HCT116 (cell line): ENCODE measurements around the gene MBP. TPM values are rescaled to one million over a fixed set of nuclear protein-coding genes. Genes with fewer than 3 reads are reported as not detected.

ENCODE experiments used
- ATAC-seq: fragments of 200-7000 bp; cut with Tn5 transposase; 2 replicates; pipeline ENCODE4 v1.9.1; 2020; ENCODE audit warnings: mild to moderate bottlenecking, moderate library complexity
- BruUV-seq: library from RNA; stranded (reverse); fragments of 400-500 nt; replicated peaks from 2 replicates; lab custom pipeline; 2021; lab: Mats Ljungman, UMichigan
- CTCF ChIA-PET: fragments of 300-600 bp; sonication (Branson Sonifier 250); formaldehyde crosslinking; loops from one replicate; lab custom pipeline; 2021; ENCODE audit warnings: antibody characterized with exemption; lab: Charles Lee
- POLR2A ChIA-PET: fragments of 300-600, 350-600 bp; sonication (Branson Sonifier 250); formaldehyde crosslinking; loops from one replicate; lab custom pipeline; 2021; ENCODE audit warnings: antibody characterized with exemption; lab: Charles Lee
- RAD21 ChIA-PET, 2 experiments: fragments of 300-600 bp; sonication (Branson Sonifier 250); formaldehyde crosslinking; loops; one replicate each; lab custom pipeline; 2023; ENCODE audit warnings: low total read pairs in 2 of 2; ENCODE audit not compliant: uncharacterized antibody in 2 of 2, unreplicated experiment in 2 of 2, low non-redundant PET in 1 of 2; lab: Charles Lee
- DNase-seq: peaks from one replicate; pipeline ENCODE4 v3.0.0-alpha.2; 2010; ENCODE audit warnings: low read depth, low spot score
- H2AFZ ChIP-seq: fragments of 200-600 bp; shearing (Covaris generic), sonication (generic); 2 replicates; pipeline ENCODE4 v1.6.1; 2017; ENCODE audit warnings: low read depth, mixed run types, mixed read lengths, antibody characterized with exemption, low read length; ENCODE audit not compliant: poor library complexity, severe bottlenecking
- H3K27ac ChIP-seq: 2 replicates; pipeline ENCODE4 v1.5.1; 2012; ENCODE audit warnings: low read depth, low read length
- H3K27me3 ChIP-seq: fragments of 200-600 bp; sonication (generic); 2 replicates; pipeline ENCODE4 v1.6.1; 2016; ENCODE audit warnings: mixed run types, low read length, mixed read lengths; ENCODE audit not compliant: insufficient read depth
- H3K36me3 ChIP-seq, 2 experiments: fragments of 200-500 bp in 1 of 2; fragments of 200-600 bp in 1 of 2; sonication (Bioruptor generic) in 1 of 2; sonication (generic) in 1 of 2; 2 replicates each; pipeline versions ENCODE4 v1.5.1 to v1.6.1; 2014 to 2016; ENCODE audit warnings: low read length in 2 of 2, inconsistent platforms in 1 of 2, mixed read lengths in 1 of 2, mixed run types in 1 of 2; ENCODE audit not compliant: insufficient read depth in 2 of 2, control insufficient read depth in 1 of 2
- H3K4me1 ChIP-seq, 2 experiments: fragments of 200-600 bp in 1 of 2; sonication (generic) in 1 of 2; 2 replicates each; pipeline versions ENCODE4 v1.5.1 to v1.6.1; 2012 to 2017; ENCODE audit warnings: low read length in 2 of 2, inconsistent platforms in 1 of 2, mild to moderate bottlenecking in 1 of 2, mixed read lengths in 1 of 2, mixed run types in 1 of 2, moderate library complexity in 1 of 2; ENCODE audit not compliant: insufficient read depth in 2 of 2, control insufficient read depth in 1 of 2
- H3K4me2 ChIP-seq: fragments of 200-600 bp; sonication (generic); 2 replicates; pipeline ENCODE4 v1.6.1; 2017; ENCODE audit warnings: mixed run types, low read length, mixed read lengths
- H3K4me3 ChIP-seq, 2 experiments: fragments of 200-600 bp in 1 of 2; sonication (generic) in 1 of 2; replicated peaks in 1 of 2; 2 replicates each; pipeline ENCODE4 v1.5.1; 2011 to 2016; ENCODE audit warnings: low read length in 2 of 2, control low read depth in 1 of 2, low read depth in 1 of 2, mild to moderate bottlenecking in 1 of 2, mixed read lengths in 1 of 2, mixed run types in 1 of 2
- H3K79me2 ChIP-seq: fragments of 200-600 bp; sonication (generic); 2 replicates; pipeline ENCODE4 v1.6.1; 2017; ENCODE audit warnings: mild to moderate bottlenecking, mixed run types, low read length, moderate library complexity, mixed read lengths; ENCODE audit not compliant: insufficient read depth
- H3K9ac ChIP-seq: fragments of 200-600 bp; sonication (generic); 2 replicates; pipeline ENCODE4 v1.6.1; 2016; ENCODE audit warnings: low read length, mixed read lengths
- H3K9me2 ChIP-seq: fragments of 200-600 bp; sonication (generic), shearing (Covaris generic); 2 replicates; pipeline ENCODE4 v1.6.1; 2017; ENCODE audit warnings: mixed run types, mild to moderate bottlenecking, moderate library complexity; ENCODE audit not compliant: insufficient read depth
- H3K9me3 ChIP-seq, 2 experiments: fragments of 200-500 bp in 1 of 2; fragments of 200-600 bp in 1 of 2; sonication (Bioruptor generic) in 1 of 2; sonication (generic) in 1 of 2; 2 replicates each; pipeline ENCODE4 v1.6.1; 2014 to 2017; ENCODE audit warnings: low read length in 2 of 2, mixed read lengths in 2 of 2, inconsistent platforms in 1 of 2, low read depth in 1 of 2, mild to moderate bottlenecking in 1 of 2, mixed run types in 1 of 2, moderate library complexity in 1 of 2; ENCODE audit not compliant: control insufficient read depth in 1 of 2, insufficient read depth in 1 of 2
- H4K20me1 ChIP-seq: fragments of 200-600 bp; sonication (generic), shearing (Covaris generic); 2 replicates; pipeline ENCODE4 v1.6.1; 2017; ENCODE audit warnings: mixed run types, mild to moderate bottlenecking, moderate library complexity; ENCODE audit not compliant: insufficient read depth
- CTCF ChIP-seq, 3 experiments: fragments of 200-600 bp in 1 of 3; sonication (generic) in 1 of 3; IDR thresholded peaks in 2 of 3; conservative IDR thresholded peaks in 1 of 3; 2 replicates each; pipeline ENCODE4 v1.5.1; 2012 to 2017; ENCODE audit warnings: low read depth in 2 of 3, low read length in 2 of 3, antibody characterized with exemption in 1 of 3, borderline replicate concordance in 1 of 3, control low read depth in 1 of 3, mild to moderate bottlenecking in 1 of 3, mixed read lengths in 1 of 3, mixed run types in 1 of 3, moderate library complexity in 1 of 3; ENCODE audit not compliant: insufficient read depth in 1 of 3
- EGR1 ChIP-seq: IDR thresholded peaks from 2 replicates; pipeline ENCODE4 v1.6.1; 2012; ENCODE audit warnings: low read depth
- EZH2 ChIP-seq: fragments of 200-600 bp; sonication (generic); IDR thresholded peaks from 2 replicates; pipeline ENCODE4 v1.6.1; 2017; ENCODE audit warnings: antibody characterized with exemption, mixed run types
- MAX ChIP-seq: IDR thresholded peaks from 2 replicates; pipeline ENCODE4 v1.6.1; 2012
- RAD21 ChIP-seq: IDR thresholded peaks from 2 replicates; pipeline ENCODE4 v1.6.1; 2012; ENCODE audit warnings: low read depth, mild to moderate bottlenecking
- SIN3A ChIP-seq: IDR thresholded peaks from 2 replicates; pipeline ENCODE4 v1.6.1; 2012; ENCODE audit warnings: low read depth
- ZBTB33 ChIP-seq: IDR thresholded peaks from 2 replicates; pipeline ENCODE4 v1.6.1; 2011; ENCODE audit warnings: mild to moderate bottlenecking, low read length, moderate library complexity; ENCODE audit not compliant: insufficient replicate concordance; ENCODE audit errors: extremely low read depth
- intact Hi-C: fragments of 100-400 bp; cut with micrococcal nuclease; formaldehyde crosslinking; loops from 2 replicates; pipeline ENCODE4 v1.10.0; 2022
- total RNA-seq: library from RNA; stranded (reverse); gene quantifications from one replicate; pipeline ENCODE4 v1.2.1, GENCODE V29; 2021; ENCODE audit not compliant: unreplicated experiment

The MBP gene
- total RNA-seq, 1 experiment from 2014 or later = 34.9 TPM

- no peak; a peak in 1 of 6 replicates for TF ChIP-seq CTCF (IDR thresholded peaks at IDR 0.05 in 2 of 3, conservative IDR thresholded peaks at IDR 0.05 in 1 of 3; ENCODE audit: borderline replicate concordance in 1 of 3, insufficient read depth in 1 of 3, low read depth in 2 of 3, low read length in 2 of 3)
- no peak for TF ChIP-seq EZH2
- no peak for TF ChIP-seq EGR1
- TF ChIP-seq RAD21 = no peak
These were observed 195.0 kb downstream of the MBP start (continued) for GRCh38 chr18:76937597-76937996.

GRCh38 chr18:76936877-76937276, 195.7 kb downstream of the MBP start:
- Histone ChIP-seq H3K4me1 (no peaks in the 10 kb centered on the region), H3K9me3 (no peaks in the 10 kb centered on the region), H2AFZ (no peak overlapping the region), H4K20me1 (no peaks in the 10 kb centered on the region), H3K4me2 (no peak overlapping the region), H3K4me3 (no peak overlapping the region), H3K79me2 (no peaks in the 10 kb centered on the region), H3K27me3 (no peaks in the 10 kb centered on the region), H3K27ac (no peak overlapping the region), H3K36me3 (no peaks in the 10 kb centered on the region; a peak in 2 of 4 replicates), H3K9me2 (no peaks in the 10 kb centered on the region), H3K9ac (no peak overlapping the region)
- ChIA-PET RAD21 (no interaction called here), POLR2A (no interaction called here), CTCF (no interaction called here)
- no peak for DNase-seq
- no TSS peak for BruUV-seq
- intact Hi-C loops = no loop called here
- ATAC-seq = no peak
- no peak for TF ChIP-seq ZBTB33
- TF ChIP-seq SIN3A = no peak
- TF ChIP-seq MAX = no peak
